ENCODE data around the gene KCNRG.

GRCh38 chr13:49985129-49985528 is 30.1 kb upstream of the KCNRG start:
- TF ChIP-seq CTCF (conservative IDR thresholded peaks at IDR 0.05; ENCODE audit: low read depth in 2 of 2) (no peak), EZH2 (IDR thresholded peaks at IDR 0.05; ENCODE audit: low read depth, unreplicated experiment) (no peak), POLR2AphosphoS5 (IDR thresholded peaks at IDR 0.05; ENCODE audit: low read depth) (no peak), CREB1 (CRISPR knock-in tag; IDR thresholded peaks at IDR 0.05; ENCODE audit: low read depth) (no peak), EZH2phosphoT487 (IDR thresholded peaks at IDR 0.05; ENCODE audit: unreplicated experiment) (no peak), REST (IDR thresholded peaks at IDR 0.05; ENCODE audit: unreplicated experiment) (no peak), JUNB (IDR thresholded peaks at IDR 0.05; ENCODE audit: unreplicated experiment) (no peak), STAT1 (IDR thresholded peaks at IDR 0.05; ENCODE audit: unreplicated experiment) (no peak), ZNF462 (CRISPR knock-in tag; IDR thresholded peaks at IDR 0.05) (no peak), ZNF114 (CRISPR knock-in tag; IDR thresholded peaks at IDR 0.05) (no peak), ZNF331 (CRISPR knock-in tag; IDR thresholded peaks at IDR 0.05; ENCODE audit: low read depth) (no peak)
